Embryonic facial prominence (tissue), 1 donor: ENCODE measurements around the gene CCZ1B.
"Not testable (repeated sequence)": the region's sequence is repeated elsewhere in the genome, so short reads cannot be mapped to it uniquely, and the experiment has no call there.

Experiments
- DNase-seq: peaks from one replicate; pipeline ENCODE4 v3.0.0-alpha.2; 2016; ENCODE audit errors: extremely low spot score

The CCZ1B gene

DNA sequence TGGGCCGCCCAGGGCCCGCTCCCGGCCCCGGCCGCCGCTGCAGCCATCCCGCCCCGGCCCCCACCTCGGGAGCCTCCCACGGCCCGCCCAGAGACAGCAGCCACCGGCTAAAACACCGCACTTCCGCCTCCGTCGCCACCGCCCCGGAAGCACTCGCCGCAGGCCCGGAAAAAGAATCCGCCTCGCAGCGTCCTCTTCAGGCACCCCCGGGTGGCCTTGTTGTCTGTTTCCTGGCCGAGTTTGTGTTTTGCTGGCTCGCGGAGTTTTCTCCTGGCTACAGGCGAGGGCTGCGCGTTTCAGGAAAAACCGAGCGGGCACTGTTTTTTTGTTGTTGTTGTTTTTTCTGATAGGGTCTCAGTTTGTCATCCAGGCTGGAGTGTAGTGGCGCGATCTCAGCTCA lies at the start of gene CCZ1B:
Gene CCZ1B, minus strand, starts transcription at position 125 of the 400 bp plus-strand sequence. Its CDS starts 78 bp downstream, at position 47.
- not testable (repeated sequence) for DNase-seq

DNA sequence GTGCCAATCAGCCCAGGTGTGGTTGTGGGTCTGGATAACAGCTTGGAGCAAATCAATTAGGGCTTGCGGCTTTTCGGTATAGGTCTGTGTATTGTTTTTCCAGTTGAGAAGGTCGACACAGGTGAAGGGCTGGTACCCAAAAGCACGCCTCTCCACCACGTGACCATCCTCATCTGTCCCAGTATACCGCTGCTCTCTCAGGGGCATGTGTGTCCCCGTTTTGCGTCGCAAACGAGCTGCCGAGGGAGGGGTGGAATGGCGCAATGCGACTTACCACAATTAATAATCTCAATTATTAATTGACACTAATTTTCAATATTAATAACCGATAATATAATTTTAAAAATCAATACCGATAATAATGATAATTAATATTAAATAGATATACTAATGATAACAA lies 48.9 kb upstream of the CCZ1B start:
- not testable (repeated sequence) for DNase-seq

DNA sequence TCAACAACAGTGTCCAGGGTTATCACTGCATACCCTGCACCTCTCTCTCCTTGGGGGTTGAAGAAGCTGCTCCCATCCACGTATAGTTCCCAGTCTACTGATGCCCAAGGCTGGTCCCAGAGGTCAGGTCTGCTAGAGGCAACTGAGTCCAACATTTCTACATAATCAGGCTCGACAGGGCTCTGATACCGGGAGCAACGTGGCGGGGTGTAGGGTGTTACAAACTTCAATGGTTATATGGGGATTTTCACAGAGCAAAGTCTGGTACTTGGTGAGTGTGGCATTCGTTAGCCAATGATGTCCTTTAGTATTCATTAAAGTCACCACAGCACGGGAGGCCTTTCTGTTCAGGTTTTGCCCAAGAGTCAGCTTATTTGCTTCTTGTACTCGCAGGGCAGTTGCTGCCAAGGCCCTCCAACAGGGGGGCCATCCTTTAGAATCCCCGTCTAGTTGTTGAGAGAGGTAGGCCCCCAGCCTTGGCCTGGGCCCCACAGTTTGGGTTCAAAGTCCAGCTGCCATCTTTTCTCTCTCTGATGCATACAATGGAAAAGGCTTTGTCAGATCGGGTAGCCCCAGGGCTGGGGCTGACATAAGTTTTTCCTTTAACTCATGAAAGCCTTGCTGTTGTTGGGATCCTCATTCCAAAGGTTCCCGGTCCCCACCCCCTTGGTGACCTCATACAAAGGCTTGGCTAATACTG lies 46.3 kb upstream of the CCZ1B start:
- not testable (repeated sequence) for DNase-seq

DNA sequence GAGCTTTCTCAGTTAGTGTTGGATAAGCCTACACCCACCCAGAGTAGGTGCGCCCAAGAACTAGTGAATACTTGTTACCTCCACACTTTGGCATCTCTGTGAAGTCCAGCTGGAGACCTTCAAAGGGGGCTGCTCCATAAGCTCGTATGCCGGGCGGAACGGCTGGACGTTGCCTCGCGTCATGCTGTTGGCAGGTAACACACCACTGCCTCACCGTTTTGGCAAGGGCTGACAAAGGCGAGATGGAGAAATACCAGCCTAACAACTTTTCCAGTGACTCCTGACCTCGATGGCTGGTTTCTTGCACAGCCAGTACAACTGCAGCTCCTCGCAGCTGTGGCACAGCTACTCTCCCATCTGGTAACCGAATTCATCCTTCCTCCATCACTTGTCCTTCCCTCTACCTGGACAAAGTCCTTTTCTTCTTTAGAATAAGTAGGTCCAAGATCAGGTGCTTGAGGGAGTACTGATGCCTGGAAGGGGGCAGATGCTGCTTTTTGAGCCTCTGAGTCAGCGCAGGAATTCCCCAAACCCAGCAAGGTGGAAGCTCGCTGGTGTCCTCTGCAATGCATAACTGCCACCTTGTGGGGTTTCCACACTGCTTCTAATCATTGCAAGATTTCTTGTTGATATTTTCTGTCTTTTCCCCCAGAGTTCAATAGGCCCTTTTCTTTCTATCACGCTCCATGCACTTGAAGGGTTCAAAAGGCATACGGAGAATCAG lies 45.5 kb upstream of the CCZ1B start:
- not testable (repeated sequence) for DNase-seq

DNA sequence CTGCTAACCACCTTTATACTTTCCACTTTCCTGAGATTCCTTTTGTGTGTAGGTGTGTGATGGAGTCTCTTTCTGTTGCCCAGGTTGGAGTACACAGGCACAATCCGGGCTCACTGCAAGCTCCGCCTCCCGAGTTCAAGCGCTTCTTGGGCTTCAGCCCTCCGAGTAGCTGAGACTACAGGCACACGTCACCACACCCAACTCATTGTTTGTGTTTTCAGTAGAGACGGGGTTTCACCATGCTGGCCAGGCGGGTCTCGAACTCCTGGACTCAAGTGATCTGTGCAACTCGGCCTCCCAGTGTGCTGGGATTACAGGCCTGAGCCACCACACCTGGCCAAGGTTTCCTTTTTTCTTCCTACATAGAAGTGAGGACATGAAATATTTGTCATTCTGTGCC lies 38.7 kb upstream of the CCZ1B start:
- DNase-seq: not testable (repeated sequence)

DNA sequence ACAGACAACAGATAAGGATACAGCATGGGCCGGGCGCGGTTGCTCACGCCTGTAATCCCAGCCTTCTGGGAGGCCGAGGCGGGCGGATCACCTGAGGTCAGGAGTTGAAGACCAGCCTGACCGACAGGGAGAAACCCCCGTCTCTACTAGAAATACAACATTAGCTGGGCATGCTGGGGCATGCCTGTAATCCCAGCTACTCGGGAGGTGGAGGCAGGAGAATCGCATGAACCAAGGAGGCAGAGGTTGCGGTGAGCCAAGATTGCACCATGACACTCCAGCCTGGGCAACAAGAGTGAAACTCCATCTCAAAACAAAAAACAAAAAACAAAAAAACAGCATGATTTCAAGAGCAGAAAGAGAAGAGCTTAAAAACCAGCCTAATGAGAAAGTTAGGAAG lies 38.1 kb upstream of the CCZ1B start:
- not testable (repeated sequence) for DNase-seq

DNA sequence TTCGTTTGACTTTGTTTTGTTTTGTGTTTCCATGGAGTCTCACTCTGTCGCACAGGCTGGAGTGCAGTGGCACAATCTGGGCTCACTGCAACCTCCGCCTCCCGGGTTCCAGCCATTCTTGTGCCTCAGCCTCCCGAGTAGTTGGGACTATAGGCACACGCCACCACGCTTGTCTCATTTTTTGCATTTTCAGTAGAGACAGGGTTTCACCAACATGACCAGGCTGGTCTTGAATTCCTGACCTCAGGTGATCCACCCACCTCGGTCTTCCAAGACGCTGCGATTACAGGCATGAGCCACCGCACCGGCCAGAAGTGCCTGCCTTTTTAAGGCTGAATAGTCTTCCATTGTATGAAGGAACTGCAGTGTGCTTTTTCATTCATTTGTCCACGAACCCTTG lies 36.8 kb upstream of the CCZ1B start:
- DNase-seq: not testable (repeated sequence)

DNA sequence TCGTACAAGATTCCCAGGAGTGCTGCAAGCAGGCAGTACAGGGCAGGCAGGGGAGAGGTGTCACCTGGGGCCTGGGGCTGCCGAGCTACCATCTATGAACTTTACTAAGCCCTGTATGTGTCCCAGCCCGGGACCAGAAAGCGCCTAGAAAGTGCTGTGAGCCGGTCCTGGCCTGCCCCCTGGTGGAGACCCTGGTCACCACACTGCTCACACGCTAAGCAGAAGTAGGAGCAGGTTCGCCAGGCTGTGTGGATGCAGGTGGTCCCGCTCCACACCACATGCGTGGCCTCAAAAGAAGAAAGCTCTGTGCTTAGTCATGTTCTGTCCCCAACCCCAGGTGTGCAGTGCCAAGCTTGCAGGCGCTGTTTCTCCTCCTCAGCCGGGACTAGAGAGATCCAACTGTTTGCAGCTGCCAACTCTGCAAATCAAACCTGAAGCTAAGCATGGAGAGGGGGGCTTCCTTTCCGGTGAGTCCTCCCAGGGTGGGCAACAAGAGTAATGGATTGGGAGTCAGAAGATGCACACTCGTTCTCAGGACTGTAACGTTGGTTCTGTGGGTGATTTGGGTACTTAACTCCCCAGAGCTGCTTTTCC lies 31.7 kb upstream of the CCZ1B start:
- not testable (repeated sequence) for DNase-seq

DNA sequence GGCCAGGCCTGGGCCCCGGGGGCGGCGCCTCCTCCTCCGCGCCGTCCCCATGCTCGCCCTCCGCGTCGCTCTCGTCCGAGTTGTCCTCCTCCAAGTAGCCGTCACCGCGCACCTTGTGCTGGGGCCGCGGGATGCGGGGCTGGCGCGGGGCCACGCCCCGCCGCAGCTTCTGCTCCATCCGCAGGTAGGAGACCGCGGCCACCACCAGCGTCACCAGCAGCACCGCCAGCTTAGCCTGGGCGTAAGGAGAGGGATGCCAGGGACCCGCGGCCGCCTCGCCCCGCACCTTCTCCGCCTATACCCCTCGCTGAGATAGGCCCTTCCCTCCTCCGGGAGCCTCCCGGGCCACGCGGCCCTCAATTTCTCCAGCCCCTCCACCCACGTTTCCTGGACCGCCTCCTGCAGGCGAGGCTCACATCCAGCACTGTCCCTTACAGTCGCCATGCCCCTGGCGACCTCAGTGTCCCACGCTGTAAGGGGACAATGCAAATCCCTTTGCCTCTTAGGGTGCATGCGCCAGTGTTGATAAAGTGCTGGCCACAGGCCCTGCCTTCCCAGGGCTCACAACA lies 29.6 kb upstream of the CCZ1B start:
- DNase-seq: not testable (repeated sequence)

DNA sequence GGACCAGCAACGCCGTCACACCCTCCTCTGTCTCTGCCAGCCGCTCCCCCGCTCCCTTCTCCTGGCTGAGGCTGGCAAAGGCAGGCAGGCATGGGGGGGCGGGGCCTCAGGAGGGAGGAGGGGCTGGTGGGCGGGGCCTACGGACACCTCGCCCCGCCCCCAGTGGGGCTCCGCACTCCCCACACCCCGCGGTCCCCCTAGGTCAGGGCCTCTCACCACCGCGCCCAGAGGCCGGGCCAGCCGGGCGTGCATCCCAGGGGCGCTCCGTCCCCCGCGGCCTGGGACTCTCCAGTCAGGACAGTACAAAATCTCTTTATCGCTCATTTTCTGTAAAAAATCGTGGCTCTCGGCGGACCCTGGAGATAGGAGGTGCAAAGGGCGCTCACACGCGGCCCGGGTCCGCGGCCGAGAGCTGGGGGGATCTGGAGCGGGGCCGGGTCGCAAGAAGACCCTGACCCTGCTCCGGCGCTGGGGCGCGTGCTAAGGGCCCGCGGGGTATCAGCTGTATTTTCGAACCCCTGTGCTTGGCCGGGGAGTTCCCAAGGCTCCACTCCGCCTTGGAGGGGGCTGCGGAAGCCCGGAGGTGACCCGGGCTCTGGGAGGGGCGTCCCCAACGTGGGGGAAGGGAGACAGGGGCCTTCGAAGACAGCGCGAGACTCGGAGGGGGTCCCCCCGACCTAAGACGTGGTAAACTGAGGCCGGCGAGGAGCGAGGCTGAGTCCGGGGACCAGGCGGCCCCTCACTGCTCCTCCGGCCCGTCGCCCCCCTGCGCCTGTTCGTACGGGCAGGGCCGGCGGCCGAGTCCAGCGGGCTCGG lies 28.9 kb upstream of the CCZ1B start:
- not testable (repeated sequence) for DNase-seq

DNA sequence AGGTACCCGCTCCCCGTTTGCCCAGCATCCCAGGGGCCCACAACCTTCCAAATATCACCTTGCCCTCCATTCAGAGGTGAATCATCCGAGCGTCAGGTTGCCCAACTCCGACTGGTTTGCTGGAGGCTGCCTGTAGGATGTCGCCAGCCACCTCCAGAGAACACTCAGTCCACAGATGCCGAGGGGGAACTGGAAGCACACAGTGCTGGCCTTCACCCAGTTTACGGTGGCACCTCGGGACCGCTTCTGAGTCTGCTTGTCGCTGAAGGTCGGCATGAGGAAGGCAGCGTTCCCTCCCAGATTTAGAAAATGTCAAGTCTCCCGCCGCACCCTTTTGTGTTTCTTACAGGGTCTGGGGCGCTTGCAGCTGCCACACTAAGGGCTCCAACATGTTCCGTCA lies 27.6 kb upstream of the CCZ1B start:
- DNase-seq: not testable (repeated sequence)

DNA sequence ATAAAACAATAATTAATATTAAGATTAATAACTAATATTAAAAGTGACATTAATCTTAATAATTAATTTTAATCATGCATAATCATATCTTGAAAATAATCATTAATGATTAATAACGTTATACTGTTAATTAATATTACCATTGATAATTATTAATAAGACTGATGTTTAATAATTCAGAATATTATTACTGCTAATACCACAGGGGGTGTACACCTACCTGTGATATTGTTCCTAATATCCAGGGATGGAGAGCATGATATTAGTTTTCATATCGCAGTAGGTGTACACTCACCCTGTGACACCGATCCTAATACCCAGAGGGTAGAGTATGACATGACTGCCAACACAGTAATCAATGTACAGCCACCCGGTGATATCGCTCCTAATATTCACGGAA lies 23.1 kb upstream of the CCZ1B start:
- DNase-seq: not testable (repeated sequence)

DNA sequence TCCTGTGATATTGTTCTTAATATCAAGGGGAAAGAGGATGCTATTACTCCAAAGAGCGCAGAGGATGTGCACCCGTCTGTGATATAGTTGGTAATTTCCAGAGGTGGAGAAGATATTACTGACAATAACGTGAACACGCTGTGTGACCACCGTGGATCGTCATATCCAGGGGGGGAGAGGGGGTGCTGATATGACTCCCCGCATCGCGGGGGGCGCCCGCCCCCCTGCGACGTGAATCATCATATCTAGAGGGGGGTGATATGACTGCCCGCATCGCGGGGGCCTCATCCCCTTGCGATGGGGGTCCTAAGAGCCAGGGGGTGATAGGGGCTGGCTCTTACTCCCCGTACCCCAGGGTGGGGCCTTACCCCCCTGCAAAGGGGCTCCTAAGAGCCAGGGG lies 21.7 kb upstream of the CCZ1B start:
- not testable (repeated sequence) for DNase-seq

DNA sequence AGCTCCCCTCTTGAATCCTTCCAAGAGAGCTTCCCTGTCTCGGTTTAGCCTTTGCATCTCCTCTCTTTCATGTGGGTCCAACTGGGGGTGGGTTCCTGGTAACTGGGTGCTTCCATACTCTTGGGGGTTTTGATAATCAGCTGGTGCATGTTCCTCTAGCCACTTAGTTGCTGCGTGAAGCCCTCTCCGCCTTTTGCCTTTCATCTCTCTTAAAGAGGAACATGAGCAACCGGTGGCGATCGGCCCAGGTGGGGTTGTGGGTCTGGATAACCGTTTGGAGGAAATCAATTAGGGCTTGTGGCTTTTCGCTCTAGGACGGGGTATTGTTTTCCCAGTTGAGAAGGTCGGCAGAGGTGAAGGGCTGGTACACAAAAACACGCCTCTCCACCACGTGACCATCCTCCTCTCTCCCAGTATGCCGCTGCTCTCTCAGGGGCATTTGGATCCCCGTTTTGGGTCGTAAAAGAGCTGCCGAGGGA lies 19.9 kb upstream of the CCZ1B start:
- not testable (repeated sequence) for DNase-seq

DNA sequence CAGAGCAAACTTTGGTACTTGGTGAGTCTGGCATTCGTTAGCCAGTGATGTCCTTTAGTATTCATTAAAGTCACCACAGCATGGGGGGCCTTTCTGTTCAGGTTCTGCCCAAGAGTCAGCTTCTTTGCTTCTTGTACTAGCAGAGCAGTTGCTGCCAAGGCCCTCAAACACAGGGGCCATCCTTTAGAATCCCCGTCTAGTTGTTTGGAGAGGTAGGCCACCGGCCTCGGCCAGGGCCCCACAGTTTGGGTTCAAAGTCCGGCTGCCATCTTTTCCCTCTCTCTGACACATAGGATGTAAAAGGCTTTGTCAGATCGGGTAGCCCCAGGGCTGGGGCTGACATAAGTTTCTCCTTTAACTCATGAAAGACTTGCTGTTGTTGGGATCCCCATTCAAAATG lies 17.6 kb upstream of the CCZ1B start:
- not testable (repeated sequence) for DNase-seq

DNA sequence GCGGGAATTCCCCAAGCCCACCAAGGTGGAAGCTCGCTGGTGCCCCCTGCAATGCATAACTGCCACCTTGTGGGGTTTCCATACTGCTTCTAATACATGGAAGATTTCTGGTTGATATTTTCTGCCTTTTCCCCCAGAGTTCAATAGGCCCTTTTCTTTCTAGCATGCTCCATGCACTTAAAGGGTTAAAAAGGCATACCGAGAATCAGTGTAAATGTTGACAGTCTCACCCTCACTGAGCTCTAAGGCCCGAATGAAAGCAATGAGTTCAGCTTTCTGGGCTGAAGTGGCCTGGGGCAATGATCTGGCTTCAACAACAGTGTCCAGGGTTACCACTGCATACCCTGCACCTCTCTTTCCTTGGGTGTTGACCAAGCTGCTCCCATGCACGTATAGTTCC lies 17.0 kb upstream of the CCZ1B start:
- DNase-seq: not testable (repeated sequence)

DNA sequence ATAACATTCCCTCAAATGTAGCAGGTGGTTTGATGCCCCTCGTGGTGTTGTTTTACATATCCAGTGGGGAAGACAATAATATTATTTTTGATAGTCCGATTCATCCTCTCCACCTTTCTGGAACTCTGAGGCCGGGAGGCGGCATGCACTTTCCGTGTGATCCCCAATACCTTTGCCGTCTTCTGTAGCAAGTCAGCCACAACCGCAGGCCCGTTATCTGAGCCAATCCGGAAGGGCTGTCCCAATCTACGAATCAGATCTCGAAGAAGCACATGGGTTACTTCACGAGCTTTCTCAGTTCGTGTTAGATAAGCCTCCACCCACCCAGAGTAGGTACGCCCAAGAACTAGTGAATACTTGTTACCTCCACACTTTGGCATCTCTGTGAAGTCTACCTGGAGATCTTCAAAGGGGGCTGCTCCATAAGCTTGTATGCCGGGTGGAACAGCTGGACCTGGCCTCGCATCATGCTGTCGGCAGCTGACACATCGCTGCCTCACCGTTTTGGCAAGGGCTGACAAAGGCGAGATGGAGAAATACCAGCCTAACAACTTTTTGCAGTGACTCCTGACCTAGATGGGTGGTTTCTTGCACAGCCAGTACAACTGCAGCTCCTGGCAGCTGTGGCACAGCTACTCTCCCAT lies 16.3 kb upstream of the CCZ1B start:
- not testable (repeated sequence) for DNase-seq

DNA sequence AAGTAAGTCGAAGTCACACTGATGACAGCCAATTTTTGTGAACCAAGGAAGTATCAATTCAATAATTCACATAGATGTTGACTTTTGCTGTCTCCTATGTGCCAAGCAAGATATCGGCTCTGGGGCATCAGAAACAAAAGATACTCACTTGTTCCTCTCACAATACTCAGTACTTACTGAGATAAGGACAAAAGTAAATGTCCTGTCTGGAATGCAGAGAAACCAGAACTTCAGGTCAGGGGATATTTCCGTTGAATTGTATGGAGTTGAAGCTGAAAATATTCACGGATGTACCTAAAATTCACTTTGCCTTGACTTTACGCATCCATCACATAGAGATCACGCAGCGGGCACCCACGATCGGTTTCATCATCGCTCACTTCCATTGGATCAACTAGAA lies 11.0 kb upstream of the CCZ1B start:
- DNase-seq: not testable (repeated sequence)

DNA sequence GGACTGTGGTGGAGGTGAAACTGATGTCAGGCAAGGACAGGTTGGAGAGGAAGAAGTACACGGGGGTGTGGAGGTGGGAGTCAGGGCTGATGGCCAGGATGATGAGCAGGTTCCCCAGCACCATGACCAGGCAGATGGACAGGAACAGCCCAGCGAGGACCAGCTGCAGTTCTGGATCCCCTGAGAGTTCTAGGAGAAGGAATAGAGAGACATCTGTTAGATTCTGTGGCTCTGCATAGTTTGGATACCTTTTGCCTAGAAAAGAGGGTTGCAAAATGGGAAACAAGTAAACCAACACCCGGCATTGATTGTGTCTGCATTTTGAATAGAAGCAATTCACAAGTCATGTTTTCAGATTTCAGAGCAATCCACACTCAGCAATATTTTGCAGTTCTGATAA lies 9.4 kb upstream of the CCZ1B start:
- DNase-seq: not testable (repeated sequence)

DNA sequence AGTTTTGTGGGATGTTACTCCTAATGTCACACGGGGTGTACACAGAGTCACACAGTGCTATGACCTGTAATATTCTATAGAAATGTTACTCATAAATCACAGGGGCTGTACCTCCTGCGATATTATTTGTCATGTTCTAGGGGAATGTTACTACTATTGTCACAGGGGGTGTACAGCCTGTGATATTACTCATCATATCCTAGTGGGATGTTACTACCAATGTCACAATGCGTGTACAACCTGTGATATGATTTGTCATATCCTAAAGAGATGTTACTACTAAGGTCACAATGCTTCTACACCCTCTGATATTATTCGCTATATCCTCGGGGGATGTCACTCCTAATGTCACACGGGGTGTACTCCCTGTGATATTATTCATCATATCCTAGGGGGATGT lies 7.6 kb upstream of the CCZ1B start:
- DNase-seq: no peak
